GM18873 (cell line): Measurements from ENCODE around the gene IGF1R.

Experiments
- ATAC-seq: cut with Tn5 transposase; IDR thresholded peaks from one replicate; pipeline ENCODE4 v1.9.1; 2021; ENCODE audit warnings: mild to moderate bottlenecking, moderate library complexity, moderate number of reproducible peaks; ENCODE audit not compliant: unreplicated experiment, low FRiP score

Gene IGF1R

GRCh38 chr15:98787936-98788757 lies 139.8 kb downstream of the IGF1R start:
- no peak for ATAC-seq

- ATAC-seq = no peak
Measured at GRCh38 chr15:98789020-98789419, 140.7 kb downstream of the IGF1R start.

- ATAC-seq = no peak
Measured at GRCh38 chr15:98790270-98790669, 141.9 kb downstream of the IGF1R start.

GRCh38 chr15:98791046-98791701 lies 142.8 kb downstream of the IGF1R start:
- no peak for ATAC-seq

GRCh38 chr15:98792117-98792516 lies 143.8 kb downstream of the IGF1R start:
- no peak for ATAC-seq

- no peak for ATAC-seq
Measured at GRCh38 chr15:98794211-98794610, 145.9 kb downstream of the IGF1R start.

GRCh38 chr15:98794748-98795147 lies 146.4 kb downstream of the IGF1R start:
- no peak for ATAC-seq

- ATAC-seq = no peak
Measured at GRCh38 chr15:98795980-98796379, 147.6 kb downstream of the IGF1R start.

- no peak for ATAC-seq
Measured at GRCh38 chr15:98796685-98797357, 148.5 kb downstream of the IGF1R start.

- ATAC-seq = no peak
Measured at GRCh38 chr15:98798375-98798893, 150.1 kb downstream of the IGF1R start.

- ATAC-seq = no peak
Measured at GRCh38 chr15:98799461-98800390, 151.4 kb downstream of the IGF1R start.

- ATAC-seq = no peak
Measured at GRCh38 chr15:98800437-98801233, 152.3 kb downstream of the IGF1R start.

- ATAC-seq = no peak
Measured at GRCh38 chr15:98801234-98801561, 152.9 kb downstream of the IGF1R start.

- ATAC-seq = no peak
Measured at GRCh38 chr15:98802187-98802586, 153.8 kb downstream of the IGF1R start.

GRCh38 chr15:98803228-98804056 lies 155.1 kb downstream of the IGF1R start:
- ATAC-seq = no peak

GRCh38 chr15:98804057-98804380 lies 155.7 kb downstream of the IGF1R start:
- ATAC-seq = no peak

- ATAC-seq = no peak
Measured at GRCh38 chr15:98805434-98806274, 157.3 kb downstream of the IGF1R start.
